Mesendoderm (in vitro differentiated cells): ENCODE results near the gene UBLCP1.

Experiments
- DNase-seq: peaks from one replicate; pipeline ENCODE4 v3.0.0; 2013
- H2AK5ac ChIP-seq: 2 replicates; pipeline ENCODE4 v1.6.1; 2013; ENCODE audit warnings: low read length, inconsistent platforms
- H2BK120ac ChIP-seq: 2 replicates; pipeline ENCODE4 v1.6.1; 2013; ENCODE audit warnings: low read depth, mild to moderate bottlenecking, low read length, moderate library complexity, mixed read lengths
- H2BK15ac ChIP-seq: replicated peaks from 2 replicates; pipeline ENCODE4 v1.6.1; 2013; ENCODE audit warnings: low read depth, mild to moderate bottlenecking, moderate library complexity
- H2BK5ac ChIP-seq: 2 replicates; pipeline ENCODE4 v1.6.1; 2013; ENCODE audit warnings: low read length, inconsistent platforms
- H3K18ac ChIP-seq: 2 replicates; pipeline ENCODE4 v1.6.1; 2013; ENCODE audit warnings: mild to moderate bottlenecking, low read length, mixed read lengths
- H3K23ac ChIP-seq: one replicate; pipeline ENCODE4 v1.6.1; 2013; ENCODE audit warnings: low read length
- H3K27ac ChIP-seq: 2 replicates; pipeline ENCODE4 v1.5.1; 2013; ENCODE audit warnings: low read depth, mild to moderate bottlenecking, inconsistent platforms, low read length, moderate library complexity
- H3K27me3 ChIP-seq: 2 replicates; pipeline ENCODE4 v1.6.1; 2013; ENCODE audit warnings: low read length, control low read depth, mild to moderate bottlenecking, inconsistent platforms; ENCODE audit not compliant: insufficient read depth, poor library complexity
- H3K36me3 ChIP-seq: 2 replicates; pipeline ENCODE4 v1.6.1; 2013; ENCODE audit warnings: low read length, inconsistent platforms; ENCODE audit not compliant: control insufficient read depth, insufficient read depth
- H3K4ac ChIP-seq: one replicate; pipeline ENCODE4 v1.6.1; 2013; ENCODE audit warnings: low read depth, mild to moderate bottlenecking, low read length, moderate library complexity
- H3K4me1 ChIP-seq: 2 replicates; pipeline ENCODE4 v1.6.1; 2013; ENCODE audit warnings: low read depth, low read length, inconsistent platforms; ENCODE audit not compliant: control insufficient read depth
- H3K4me2 ChIP-seq: 2 replicates; pipeline ENCODE4 v1.6.1; 2013; ENCODE audit warnings: low read length
- H3K4me3 ChIP-seq: 2 replicates; pipeline ENCODE4 v1.5.1; 2013; ENCODE audit warnings: mild to moderate bottlenecking, low read length
- H3K56ac ChIP-seq: one replicate; pipeline ENCODE4 v1.6.1; 2013; ENCODE audit warnings: low read length
- H3K79me1 ChIP-seq: 2 replicates; pipeline ENCODE4 v1.6.1; 2013; ENCODE audit warnings: low read length, inconsistent platforms
- H3K79me2 ChIP-seq: 2 replicates; pipeline ENCODE4 v1.6.1; 2013; ENCODE audit warnings: mild to moderate bottlenecking, low read length; ENCODE audit not compliant: control insufficient read depth, insufficient read depth
- H3K9ac ChIP-seq: 2 replicates; pipeline ENCODE4 v1.6.1; 2013; ENCODE audit warnings: low read length, inconsistent platforms
- H4K5ac ChIP-seq: one replicate; pipeline ENCODE4 v1.6.1; 2013; ENCODE audit warnings: low read length
- H4K8ac ChIP-seq: one replicate; pipeline ENCODE4 v1.6.1; 2013; ENCODE audit warnings: low read depth, mild to moderate bottlenecking, control low read depth, low read length, moderate library complexity
- WGBS: extraction: QIAGEN DNeasy Blood & Tissue Kit; methylation state at CpG from one replicate; pipeline ENCODE4 v1.1.7; 2013; ENCODE audit warnings: low lambda C conversion rate, missing lambda C conversion rate; ENCODE audit not compliant: insufficient coverage; ENCODE audit errors: extremely low coverage; 5-methylcytosine and 5-hydroxymethylcytosine counted together

Gene UBLCP1

DNA sequence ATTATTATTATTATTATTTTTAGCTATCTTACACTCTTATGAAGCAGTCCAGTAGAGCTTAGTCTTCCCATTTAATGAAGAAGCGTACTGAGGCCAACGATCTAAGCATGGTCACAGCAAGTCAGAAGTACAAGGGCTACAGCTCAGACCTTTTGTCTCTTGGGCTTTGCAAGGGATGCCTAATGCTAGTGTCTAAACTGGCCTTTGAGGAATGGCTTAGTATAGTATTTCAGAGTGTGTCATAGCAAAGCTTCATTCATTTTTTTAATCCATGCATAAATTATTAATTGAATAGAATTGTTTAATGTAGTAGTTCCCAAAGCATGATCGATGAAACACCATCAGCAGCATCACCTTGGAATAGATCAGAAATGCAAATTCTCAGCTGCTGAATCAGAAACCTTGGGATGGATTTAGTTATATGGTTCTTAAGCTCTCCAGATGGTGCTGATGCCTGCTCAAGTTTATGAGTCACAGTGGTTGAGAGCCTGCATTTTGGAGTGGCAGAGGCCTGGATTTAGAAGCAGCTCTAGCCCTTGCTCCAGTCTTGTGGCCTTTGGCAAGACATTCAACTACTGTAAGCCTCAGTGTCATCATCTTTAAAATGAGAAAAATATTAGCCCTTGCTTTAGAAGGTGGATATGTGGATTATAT, 61.1 kb downstream of the UBLCP1 start:
- H4K8ac ChIP-seq, result no peak overlapping the region
- no peak overlapping the region for H3K56ac ChIP-seq
- H3K79me2 ChIP-seq, result no peaks in the 10 kb centered on the region
- no peak overlapping the region for H3K4ac ChIP-seq
- no peaks in the 10 kb centered on the region for H3K4me1 ChIP-seq
- no peak overlapping the region for H4K5ac ChIP-seq
- H3K27ac ChIP-seq, result no peak overlapping the region
- H3K9ac ChIP-seq, result no peak overlapping the region
- H2BK15ac ChIP-seq, result no peak overlapping the region
- no peaks in the 10 kb centered on the region for H3K27me3 ChIP-seq
- H3K79me1 ChIP-seq, result no peaks in the 10 kb centered on the region
- no peak for DNase-seq
- H3K4me3 ChIP-seq, result no peak overlapping the region
- no peak overlapping the region for H2AK5ac ChIP-seq
- H3K18ac ChIP-seq, result no peak overlapping the region
- H3K23ac ChIP-seq, result no peak overlapping the region
- no CpG with 5 or more reads among the region's 3 CpGs for WGBS
- H2BK5ac ChIP-seq, result no peak overlapping the region
- no peaks in the 10 kb centered on the region for H3K36me3 ChIP-seq
- H3K4me2 ChIP-seq, result no peak overlapping the region
- no peak overlapping the region for H2BK120ac ChIP-seq

DNA sequence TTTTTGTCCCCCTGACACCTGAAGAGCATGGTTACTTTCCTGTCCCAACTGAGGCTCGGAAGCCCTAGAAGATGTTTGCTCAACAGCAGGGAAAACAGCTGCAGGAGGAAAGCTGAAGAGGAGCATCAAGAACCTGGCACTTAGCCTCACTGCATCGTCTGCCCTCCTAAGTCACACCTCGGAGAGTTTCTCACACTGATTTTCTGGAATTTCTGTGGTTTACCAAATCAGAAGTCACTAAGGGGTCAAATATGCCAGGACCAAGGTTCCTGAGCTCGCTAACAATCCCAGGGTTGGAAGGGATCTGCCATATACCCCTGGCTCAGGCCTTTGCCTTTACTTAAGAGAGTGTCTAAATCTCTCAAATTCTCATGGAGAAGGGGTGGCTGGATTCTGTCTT, 61.9 kb downstream of the UBLCP1 start:
- no CpG with 5 or more reads among the region's 4 CpGs for WGBS
- Histone ChIP-seq H2BK120ac (no peak overlapping the region), H2BK15ac (no peak overlapping the region), H4K5ac (no peak overlapping the region), H3K27me3 (no peaks in the 10 kb centered on the region), H2BK5ac (no peak overlapping the region), H4K8ac (no peak overlapping the region), H3K4ac (no peak overlapping the region), H3K4me1 (no peaks in the 10 kb centered on the region), H3K4me2 (no peak overlapping the region), H3K18ac (no peak overlapping the region), H3K79me2 (no peaks in the 10 kb centered on the region), H3K56ac (no peak overlapping the region), H3K4me3 (no peak overlapping the region), H3K9ac (no peak overlapping the region), H3K79me1 (no peaks in the 10 kb centered on the region), H3K27ac (no peak overlapping the region), H2AK5ac (no peak overlapping the region), H3K36me3 (no peaks in the 10 kb centered on the region), H3K23ac (no peak overlapping the region)
- DNase-seq, result no peak

DNA sequence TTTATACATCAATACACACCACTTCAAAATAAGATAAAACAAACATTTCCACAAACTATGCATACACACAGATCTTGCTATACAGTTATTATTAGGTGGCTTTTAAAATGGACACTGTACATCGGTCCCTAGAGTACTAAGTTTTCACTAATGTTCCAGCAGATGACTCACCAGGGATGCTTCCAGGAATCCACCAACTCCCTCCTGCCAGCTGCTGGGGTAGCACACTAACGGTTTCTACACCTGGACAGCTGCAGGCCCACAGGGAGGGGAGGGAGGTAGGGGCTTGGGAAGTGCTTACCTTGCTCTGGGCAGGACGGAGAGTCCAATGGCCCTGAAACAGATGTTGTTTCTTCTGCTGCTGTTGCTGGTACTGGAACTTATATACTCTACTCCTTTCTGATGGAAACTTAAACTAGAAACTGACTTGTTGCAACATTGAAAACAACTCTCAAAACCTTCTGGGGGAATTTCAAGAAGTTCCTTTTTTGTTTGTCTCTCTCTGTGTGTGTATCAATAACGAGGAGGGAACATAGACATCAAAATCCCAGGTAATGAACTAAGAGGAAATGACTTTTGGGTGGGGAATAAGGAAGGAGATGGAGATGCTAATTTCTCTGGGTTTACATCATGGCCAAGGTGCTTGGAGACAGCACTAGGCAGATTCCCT, 67.2 kb downstream of the UBLCP1 start, which contains the start of gene IL12B:
IL12B (minus strand) TSS at position 357 of the 670 bp plus-strand sequence. CDS start 3,705 bp downstream, outside the sequence.
- no CpG with 5 or more reads among the region's 4 CpGs for WGBS
- no peaks in the 10 kb centered on the region for H3K36me3 ChIP-seq

DNA sequence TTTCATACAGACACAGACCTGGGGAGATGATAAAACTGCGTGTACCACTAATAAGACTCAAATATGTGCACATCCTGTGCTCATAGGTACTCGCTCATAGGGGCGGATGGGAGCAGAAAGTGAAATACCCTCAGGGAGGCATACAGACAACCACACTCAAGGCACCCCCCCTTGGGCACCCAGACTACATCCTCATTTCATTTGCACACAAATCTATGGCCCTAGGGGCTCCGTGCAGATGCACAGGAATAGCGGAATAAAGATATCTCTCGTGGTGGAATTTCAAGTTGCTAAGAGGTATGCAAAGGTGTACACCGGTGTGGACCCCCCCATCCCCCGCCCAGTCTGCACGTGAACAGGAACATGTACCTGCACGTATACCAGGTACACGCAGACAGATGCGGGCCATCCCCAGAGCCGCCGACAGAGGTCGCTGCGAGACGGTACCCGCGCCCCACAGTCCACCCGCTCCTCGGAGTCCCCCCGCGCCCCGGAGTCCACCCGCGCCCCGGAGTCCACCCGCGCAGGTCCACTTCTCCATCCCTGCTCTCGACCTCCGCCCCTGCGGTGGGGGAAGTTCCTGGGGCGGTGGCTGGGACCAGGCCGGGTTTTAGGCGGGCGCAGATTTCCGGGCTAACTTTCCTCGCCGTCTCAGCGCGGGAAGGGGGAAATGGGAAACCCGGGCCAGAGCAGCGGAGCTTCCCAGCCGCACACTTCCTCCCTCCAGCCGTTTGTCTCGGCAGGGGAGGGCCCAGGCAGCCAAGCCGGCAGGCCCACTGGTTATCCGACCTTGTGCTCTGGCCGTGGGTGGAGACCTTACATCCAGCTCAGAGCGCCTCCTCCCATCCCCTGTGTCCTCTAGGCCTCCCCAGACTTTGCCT, 68.2 kb downstream of the UBLCP1 start:
- Histone ChIP-seq H4K5ac (no peak overlapping the region), H3K18ac (peak overlapping the region; percentile 93), H3K9ac (peak overlapping the region; percentile 60), H3K79me2 (no peaks in the 10 kb centered on the region), H3K4ac (peak overlapping the region; percentile 94), H3K56ac (peak overlapping the region; percentile 88), H3K4me1 (no peaks in the 10 kb centered on the region), H4K8ac (no peak overlapping the region), H3K4me2 (peak overlapping the region; percentile 4), H3K4me3 (no peak overlapping the region), H3K36me3 (no peaks in the 10 kb centered on the region), H2AK5ac (no peak overlapping the region), H3K23ac (no peak overlapping the region), H2BK120ac (peak overlapping the region; percentile 95), H2BK15ac (peak overlapping the region; percentile 64), H2BK5ac (no peak overlapping the region), H3K27ac (no peak overlapping the region), H3K27me3 (no peaks in the 10 kb centered on the region), H3K79me1 (no peaks in the 10 kb centered on the region)
- no CpG with 5 or more reads among the region's 50 CpGs for WGBS
- DNase-seq, result peak; percentile 64

More for the DNA sequence above, 67.2 kb downstream of the UBLCP1 start, which contains the start of gene IL12B:
- no peak within 1 kb of the TSS for H2BK15ac ChIP-seq
- no peak within 1 kb of the TSS for H3K56ac ChIP-seq
- no peak within 1 kb of the TSS for H3K9ac ChIP-seq
- no peak within 1 kb of the TSS for H2BK5ac ChIP-seq
- H3K18ac ChIP-seq, result no peak within 1 kb of the TSS
- H3K79me2 ChIP-seq, result no peaks in the 10 kb centered on the region
- H3K4me1 ChIP-seq, result no peaks in the 10 kb centered on the region
- no peak within 1 kb of the TSS for H3K4ac ChIP-seq
- H3K4me3 ChIP-seq, result no peak within 1 kb of the TSS
- H3K4me2 ChIP-seq, result no peak within 1 kb of the TSS
- H3K27ac ChIP-seq, result no peak within 1 kb of the TSS
- H3K79me1 ChIP-seq, result no peaks in the 10 kb centered on the region
- H2AK5ac ChIP-seq, result no peak within 1 kb of the TSS
- no peak within 1 kb of the TSS for H3K23ac ChIP-seq
- H4K5ac ChIP-seq, result no peak within 1 kb of the TSS
- H3K27me3 ChIP-seq, result no peaks in the 10 kb centered on the region
- no peak within 1 kb of the TSS for H4K8ac ChIP-seq
- H2BK120ac ChIP-seq, result no peak within 1 kb of the TSS
- DNase-seq, result no peak

DNA sequence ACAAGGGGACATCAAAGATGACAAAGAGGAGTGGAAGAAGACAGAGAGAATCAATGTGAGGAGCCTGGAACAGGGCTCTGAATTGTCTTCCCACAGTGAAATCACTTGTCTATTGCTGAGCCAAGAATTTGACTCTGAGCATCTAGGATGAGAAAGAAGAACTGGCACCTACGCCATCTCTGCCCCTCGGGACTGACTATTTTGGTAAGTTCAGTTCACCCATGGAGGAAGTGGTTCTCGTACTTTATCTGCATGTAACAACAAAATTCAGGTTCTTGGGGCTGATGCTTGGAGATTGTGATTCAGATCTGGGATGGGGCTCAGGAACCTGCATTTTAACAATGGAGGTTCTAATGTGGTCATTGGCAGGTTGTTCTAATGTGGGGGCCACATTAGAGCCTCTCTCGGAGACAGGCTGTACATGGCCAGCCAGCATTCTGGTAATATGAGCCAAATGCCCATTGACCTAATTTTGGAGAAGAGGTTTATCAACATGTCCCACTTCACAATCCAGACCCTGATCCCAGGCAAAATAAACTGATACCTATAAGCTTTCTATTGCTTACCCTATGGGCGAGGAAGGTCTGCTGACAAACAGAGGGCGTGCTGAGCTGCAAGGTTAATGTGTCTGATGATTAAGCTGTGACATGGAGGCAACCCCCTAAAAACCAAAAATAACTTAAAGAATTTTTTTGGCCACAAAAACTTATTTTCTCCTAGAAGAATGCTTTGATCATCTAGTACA, 69.9 kb downstream of the UBLCP1 start:
- no peak overlapping the region for H2BK5ac ChIP-seq
- no peaks in the 10 kb centered on the region for H3K4me1 ChIP-seq
- no peak overlapping the region for H3K4me3 ChIP-seq
- H3K9ac ChIP-seq, result no peak overlapping the region
- H3K56ac ChIP-seq, result no peak overlapping the region
- no peak overlapping the region for H3K4ac ChIP-seq
- no peaks in the 10 kb centered on the region for H3K79me1 ChIP-seq
- H3K18ac ChIP-seq, result no peak overlapping the region
- H4K5ac ChIP-seq, result no peak overlapping the region
- no peaks in the 10 kb centered on the region for H3K36me3 ChIP-seq
- no peak overlapping the region for H3K4me2 ChIP-seq
- no peak overlapping the region for H2AK5ac ChIP-seq
- no peak overlapping the region for H3K27ac ChIP-seq
- no peak overlapping the region for H4K8ac ChIP-seq
- DNase-seq, result no peak
- H2BK15ac ChIP-seq, result no peak overlapping the region
- H2BK120ac ChIP-seq, result no peak overlapping the region
- H3K79me2 ChIP-seq, result no peaks in the 10 kb centered on the region
- no peak overlapping the region for H3K23ac ChIP-seq
- no CpG with 5 or more reads among the region's 6 CpGs for WGBS
- no peaks in the 10 kb centered on the region for H3K27me3 ChIP-seq
